Naive thymus-derived CD4-positive, alpha-beta T cell (primary cell): ENCODE data around the gene OR51G2. TPM values are rescaled to one million over a fixed set of nuclear protein-coding genes. Genes with fewer than 3 reads are reported as not detected.

Experiments
- ATAC-seq: fragments of 150-1000 bp; cut with Tn5 transposase; 2 replicates; pipeline ENCODE4 v1.10.0; 2021; ENCODE audit warnings: mild to moderate bottlenecking, moderate library complexity
- CTCF ChIA-PET: fragments of 350-600 bp; sonication (Branson Sonifier 250); formaldehyde crosslinking; loops from one replicate; lab custom pipeline; 2021; ENCODE audit warnings: antibody characterized with exemption; lab: Charles Lee
- POLR2A ChIA-PET: fragments of 350-600 bp; sonication (Branson Sonifier 250); formaldehyde crosslinking; loops from one replicate; lab custom pipeline; 2021; ENCODE audit warnings: antibody characterized with exemption, inconsistent platforms; lab: Charles Lee
- DNase-seq, 9 donors: peaks; one replicate each; pipeline versions ENCODE4 v3.0.0 to v3.0.0-alpha.2; 2020 to 2022; ENCODE audit warnings: mixed read lengths in 1 of 9
- H3K27ac ChIP-seq: one replicate; pipeline ENCODE4 v1.7.0; 2013; ENCODE audit warnings: mild to moderate bottlenecking, low read depth, low read length, moderate library complexity
- H3K27me3 ChIP-seq, 2 donors: one replicate each; pipeline ENCODE4 v1.7.0; 2013; ENCODE audit warnings: low read length in 2 of 2, mild to moderate bottlenecking in 2 of 2, moderate library complexity in 2 of 2; ENCODE audit not compliant: control insufficient read depth in 2 of 2, insufficient read depth in 2 of 2
- H3K36me3 ChIP-seq, 3 experiments: 1 replicate in 2 of 3; 2 replicates in 1 of 3; pipeline ENCODE4 v1.7.0; 2013; ENCODE audit warnings: low read length in 3 of 3, mild to moderate bottlenecking in 3 of 3, moderate library complexity in 1 of 3; ENCODE audit not compliant: insufficient read depth in 3 of 3, control insufficient read depth in 2 of 3
- H3K4me1 ChIP-seq, 2 donors: one replicate each; pipeline ENCODE4 v1.7.0; 2013; ENCODE audit warnings: low read length in 2 of 2, mild to moderate bottlenecking in 2 of 2, moderate library complexity in 1 of 2; ENCODE audit not compliant: control insufficient read depth in 2 of 2, insufficient read depth in 2 of 2
- H3K4me3 ChIP-seq: 2 replicates; pipeline ENCODE4 v1.7.0; 2013; ENCODE audit warnings: mild to moderate bottlenecking, low read length
- H3K9me3 ChIP-seq, 3 experiments: 1 replicate in 2 of 3; 2 replicates in 1 of 3; pipeline ENCODE4 v1.7.0; 2013; ENCODE audit warnings: low read length in 3 of 3; ENCODE audit not compliant: control insufficient read depth in 2 of 3
- H3K27ac Mint-ChIP-seq, 9 donors: one replicate each; pipeline ENCODE4 v1.8.0; 2020 to 2022; ENCODE audit warnings: mixed read lengths in 9 of 9, mild to moderate bottlenecking in 8 of 9, moderate library complexity in 5 of 9, inconsistent platforms in 2 of 9
- H3K27me3 Mint-ChIP-seq, 5 donors: one replicate each; pipeline ENCODE4 v1.8.0; 2021 to 2022; ENCODE audit warnings: mixed read lengths in 5 of 5, mild to moderate bottlenecking in 1 of 5
- H3K36me3 Mint-ChIP-seq, 5 donors: one replicate each; pipeline ENCODE4 v1.8.0; 2020 to 2022; ENCODE audit warnings: mixed read lengths in 5 of 5, mild to moderate bottlenecking in 3 of 5, inconsistent platforms in 1 of 5
- H3K4me1 Mint-ChIP-seq, 7 donors: one replicate each; pipeline ENCODE4 v1.8.0; 2020 to 2022; ENCODE audit warnings: mixed read lengths in 7 of 7, mild to moderate bottlenecking in 3 of 7, inconsistent platforms in 1 of 7
- H3K4me3 Mint-ChIP-seq, 10 donors: one replicate each; pipeline ENCODE4 v1.8.0; 2020 to 2022; ENCODE audit warnings: mild to moderate bottlenecking in 10 of 10, mixed read lengths in 10 of 10, moderate library complexity in 6 of 10, inconsistent platforms in 2 of 10
- H3K9me3 Mint-ChIP-seq, 11 donors: one replicate each; pipeline ENCODE4 v1.8.0; 2020 to 2022; ENCODE audit warnings: mixed read lengths in 11 of 11, mild to moderate bottlenecking in 4 of 11, inconsistent platforms in 1 of 11, moderate library complexity in 1 of 11
- intact Hi-C, 2 donors: fragments of 100-400 bp; cut with micrococcal nuclease; formaldehyde crosslinking; loops; one replicate each; pipeline ENCODE4 v1.15.1; 2023
- polyA plus RNA-seq, 2 donors: library from polyadenylated mRNA; unstranded; fragments of 300-500 nt; fragmentation: Illumina TruSeq; gene quantifications; one replicate each; pipeline ENCODE4 v1.2.3, GENCODE V29; 2021
- total RNA-seq, 6 experiments: library from RNA in 5 of 6; stranded (reverse) in 5 of 6; gene quantifications; 1 replicate in 5 of 6; 2 replicates in 1 of 6; pipeline ENCODE4 v1.2.3 and lab custom pipeline; 2021 to 2026

Gene OR51G2
- total and polyA plus RNA-seq, 7 experiments from 2014 or later: not detected

DNA sequence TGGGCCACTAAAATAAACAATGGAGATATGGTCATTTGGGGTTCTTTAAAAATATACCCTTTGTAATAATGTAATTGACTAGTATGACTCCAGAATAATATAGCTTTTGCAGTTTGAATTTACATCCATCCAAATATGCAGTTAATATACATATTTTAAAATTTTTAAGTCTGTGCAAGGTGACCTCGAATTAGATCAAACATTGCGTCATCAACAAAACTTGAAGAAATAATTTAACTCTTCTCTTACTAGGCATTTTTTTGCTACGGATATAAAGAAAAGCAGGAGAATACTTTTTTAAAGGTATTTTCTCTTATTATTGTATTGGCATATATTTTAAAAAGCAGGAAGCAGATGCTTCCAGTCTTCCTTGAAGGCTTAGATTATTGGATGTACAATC is 17.6 kb upstream of the OR51G2 start:
- ChIA-PET CTCF (no interaction called here), POLR2A (no interaction called here)
- Mint-ChIP-seq H3K27me3 (peaks cover 0 to 9% (median 0%) of the 10 kb centered on the region in 5 donors), H3K9me3 (peaks cover 0 to 8% (median 0%) of the 10 kb centered on the region in 11 donors), H3K4me1 (no peaks in the 10 kb centered on the region), H3K36me3 (no peaks in the 10 kb centered on the region), H3K27ac (no peak overlapping the region), H3K4me3 (no peak overlapping the region)
- Histone ChIP-seq H3K36me3 (no peaks in the 10 kb centered on the region), H3K4me1 (no peaks in the 10 kb centered on the region), H3K27ac (no peak overlapping the region), H3K9me3 (no peaks in the 10 kb centered on the region), H3K27me3 (no peaks in the 10 kb centered on the region), H3K4me3 (no peak overlapping the region)
- ATAC-seq: no peak
- no peak for DNase-seq
- intact Hi-C loops: no loop called here

DNA sequence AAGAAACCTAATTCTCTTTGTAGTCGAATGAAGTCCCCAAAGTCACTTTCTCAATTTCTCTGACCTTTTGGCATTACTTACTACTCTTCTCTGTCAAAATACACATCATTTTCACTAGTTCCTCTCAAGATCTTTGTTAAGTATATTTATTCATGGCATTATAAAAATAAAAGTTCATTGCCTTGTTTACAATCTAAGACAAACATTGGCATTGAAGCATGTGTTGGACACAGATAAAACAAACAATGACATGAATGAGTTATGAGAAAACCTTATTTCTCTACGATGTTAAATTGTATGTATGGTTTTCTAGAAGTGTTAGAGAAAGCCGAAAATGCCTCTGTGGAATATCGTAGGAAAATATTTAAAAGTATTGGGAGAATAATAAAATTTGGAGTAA is 13.6 kb upstream of the OR51G2 start:
- H3K9me3 Mint-ChIP-seq: peaks cover 0 to 6% (median 0%) of the 10 kb centered on the region in 11 donors
- H3K27me3 Mint-ChIP-seq: peaks cover 0 to 7% (median 0%) of the 10 kb centered on the region in 5 donors
- Histone ChIP-seq H3K36me3 (no peaks in the 10 kb centered on the region), H3K9me3 (no peaks in the 10 kb centered on the region), H3K4me3 (no peak overlapping the region), H3K4me1 (no peaks in the 10 kb centered on the region), H3K27me3 (no peaks in the 10 kb centered on the region), H3K27ac (no peak overlapping the region)
- intact Hi-C loops: no loop called here
- ChIA-PET POLR2A (no interaction called here), CTCF (no interaction called here)
- no peak overlapping the region for H3K4me3 Mint-ChIP-seq
- no peaks in the 10 kb centered on the region for H3K36me3 Mint-ChIP-seq
- ATAC-seq (no peak), DNase-seq (no peak)
- no peaks in the 10 kb centered on the region for H3K4me1 Mint-ChIP-seq
- H3K27ac Mint-ChIP-seq: no peak overlapping the region

DNA sequence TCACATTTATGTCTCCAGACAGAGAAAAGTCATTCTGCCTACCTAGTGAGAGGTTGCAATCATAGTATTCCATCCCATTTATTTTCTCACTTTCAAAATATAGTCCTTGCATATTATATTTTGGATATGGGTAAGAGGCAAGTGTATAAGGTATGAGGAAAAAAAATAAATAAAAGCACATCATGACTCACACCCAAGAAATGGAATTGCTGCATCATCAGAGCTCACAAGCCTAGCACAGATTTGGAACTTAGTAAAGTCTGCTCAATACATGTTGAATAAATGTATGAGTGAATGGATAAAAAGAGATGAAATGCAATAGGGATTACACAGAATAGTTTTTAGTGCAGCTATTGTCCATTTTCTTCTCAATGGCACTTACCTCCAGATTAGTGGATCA is 7.5 kb upstream of the OR51G2 start:
- no peaks in the 10 kb centered on the region for H3K27me3 ChIP-seq
- DNase-seq: no peak
- H3K27ac Mint-ChIP-seq: no peak overlapping the region
- no peak overlapping the region for H3K4me3 ChIP-seq
- H3K27me3 Mint-ChIP-seq: peaks cover 0 to 17% (median 10%) of the 10 kb centered on the region in 5 donors
- no peaks in the 10 kb centered on the region for H3K36me3 Mint-ChIP-seq
- no peak for ATAC-seq
- H3K4me1 Mint-ChIP-seq: peaks cover 0 to 1% (median 0%) of the 10 kb centered on the region in 7 donors
- CTCF ChIA-PET: no interaction called here
- H3K9me3 ChIP-seq: no peaks in the 10 kb centered on the region
- no peaks in the 10 kb centered on the region for H3K4me1 ChIP-seq
- H3K9me3 Mint-ChIP-seq: peaks cover 0 to 7% (median 0%) of the 10 kb centered on the region in 11 donors
- no peak overlapping the region for H3K27ac ChIP-seq
- POLR2A ChIA-PET: no interaction called here
- no peaks in the 10 kb centered on the region for H3K36me3 ChIP-seq
- no peak overlapping the region for H3K4me3 Mint-ChIP-seq
- intact Hi-C loops: no loop called here

DNA sequence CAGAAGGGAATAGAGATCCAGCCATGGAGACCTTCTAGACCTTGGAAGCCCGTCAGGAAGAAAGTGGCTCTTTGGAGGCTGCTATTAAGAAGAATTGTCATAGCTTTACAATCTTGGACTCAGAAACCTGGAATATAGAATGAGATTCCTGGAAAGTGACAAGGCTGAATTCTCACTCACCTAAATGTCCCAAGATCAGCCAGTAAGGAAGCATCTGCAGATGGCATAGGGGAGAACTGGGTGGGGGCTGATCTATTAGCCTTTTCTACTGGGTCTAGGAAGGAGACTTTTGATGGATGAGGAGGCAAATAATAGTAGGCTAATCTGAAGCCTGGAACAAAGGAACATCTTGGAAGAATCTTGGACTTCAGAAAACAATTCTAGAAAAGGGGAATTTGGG is 5.1 kb upstream of the OR51G2 start, which contains the start of gene OR51G1:
OR51G1 (minus strand) TSS at position 101 of the 400 bp plus-strand sequence; CDS start at position 101, 0 bp downstream.
- no peak within 1 kb of the TSS for H3K27ac Mint-ChIP-seq
- peaks cover 0 to 7% (median 0%) of the 10 kb centered on the region in 11 donors for H3K9me3 Mint-ChIP-seq
- no peaks in the 10 kb centered on the region for H3K36me3 Mint-ChIP-seq
- H3K27me3 Mint-ChIP-seq: peaks cover 0 to 17% (median 10%) of the 10 kb centered on the region in 5 donors
- peaks cover 0 to 1% (median 0%) of the 10 kb centered on the region in 7 donors for H3K4me1 Mint-ChIP-seq
- H3K27ac ChIP-seq: no peak within 1 kb of the TSS
- no peaks in the 10 kb centered on the region for H3K27me3 ChIP-seq
- CTCF ChIA-PET: no interaction called here
- POLR2A ChIA-PET: no interaction called here
- H3K4me1 ChIP-seq: no peaks in the 10 kb centered on the region
- H3K9me3 ChIP-seq: no peaks in the 10 kb centered on the region
- no peak within 1 kb of the TSS for H3K4me3 Mint-ChIP-seq
- DNase-seq (no peak), ATAC-seq (no peak)
- no peak within 1 kb of the TSS for H3K4me3 ChIP-seq
- intact Hi-C loops: no loop called here
- no peaks in the 10 kb centered on the region for H3K36me3 ChIP-seq

DNA sequence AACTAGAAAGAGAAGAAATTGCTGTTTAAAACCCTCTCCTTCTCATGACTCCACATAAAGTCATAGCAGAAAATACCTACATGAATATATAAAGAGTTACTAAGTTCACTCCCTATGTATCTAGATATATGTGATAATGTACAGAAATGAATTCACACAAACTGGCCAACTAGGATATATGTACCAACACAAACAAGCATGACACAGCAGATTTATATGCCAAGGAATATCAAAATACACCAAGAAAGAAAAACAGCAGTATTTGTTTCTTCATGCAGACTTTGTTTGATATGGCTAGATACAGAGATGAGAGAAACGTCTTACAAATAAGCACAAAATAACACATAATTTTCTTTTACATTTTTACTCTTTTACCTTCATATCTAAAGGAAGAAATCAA is 3.2 kb upstream of the OR51G2 start:
- POLR2A ChIA-PET: no interaction called here
- H3K4me3 Mint-ChIP-seq: no peak overlapping the region

DNA sequence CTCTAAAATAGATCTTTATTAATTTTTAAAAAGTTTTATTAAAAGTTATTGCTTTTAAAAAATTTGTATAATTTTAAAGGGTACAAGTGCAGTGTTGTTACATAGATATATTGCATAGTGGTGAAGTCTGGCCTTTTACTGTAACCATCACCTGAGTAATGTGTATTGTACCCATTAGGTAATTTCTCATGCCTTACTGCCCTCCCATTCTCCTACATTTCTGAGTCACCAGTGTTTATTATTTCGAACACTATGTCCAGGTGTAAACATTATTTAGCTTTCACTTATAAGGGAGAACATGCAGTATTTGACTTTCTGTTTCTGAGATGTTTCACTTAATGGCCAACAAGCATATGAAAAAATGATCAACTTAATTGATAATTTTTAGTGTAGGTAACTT is 2.6 kb upstream of the OR51G2 start:
- Histone ChIP-seq H3K9me3 (no peaks in the 10 kb centered on the region), H3K27ac (no peak overlapping the region), H3K4me3 (no peak overlapping the region), H3K27me3 (no peaks in the 10 kb centered on the region), H3K4me1 (no peaks in the 10 kb centered on the region), H3K36me3 (no peaks in the 10 kb centered on the region)
- DNase-seq (no peak), ATAC-seq (no peak)
- Mint-ChIP-seq H3K27me3 (peaks cover 0 to 17% (median 10%) of the 10 kb centered on the region in 5 donors), H3K36me3 (no peaks in the 10 kb centered on the region), H3K4me1 (peaks cover 0 to 1% (median 0%) of the 10 kb centered on the region in 7 donors), H3K9me3 (peaks cover 0 to 7% (median 0%) of the 10 kb centered on the region in 11 donors), H3K4me3 (no peak overlapping the region), H3K27ac (no peak overlapping the region)
- CTCF ChIA-PET: no interaction called here
- POLR2A ChIA-PET: no interaction called here
- intact Hi-C loops: no loop called here

More for the DNA sequence above, 3.2 kb upstream of the OR51G2 start:
- Histone ChIP-seq H3K36me3 (no peaks in the 10 kb centered on the region), H3K4me1 (no peaks in the 10 kb centered on the region), H3K27me3 (no peaks in the 10 kb centered on the region), H3K4me3 (no peak overlapping the region), H3K27ac (no peak overlapping the region), H3K9me3 (no peaks in the 10 kb centered on the region)
- ATAC-seq (no peak), DNase-seq (no peak)
- Mint-ChIP-seq H3K36me3 (no peaks in the 10 kb centered on the region), H3K27ac (no peak overlapping the region), H3K27me3 (peaks cover 0 to 17% (median 8%) of the 10 kb centered on the region in 5 donors), H3K4me1 (peaks cover 0 to 1% (median 0%) of the 10 kb centered on the region in 7 donors), H3K9me3 (peaks cover 0 to 7% (median 0%) of the 10 kb centered on the region in 11 donors)
- CTCF ChIA-PET: no interaction called here
- intact Hi-C loops: no loop called here

DNA sequence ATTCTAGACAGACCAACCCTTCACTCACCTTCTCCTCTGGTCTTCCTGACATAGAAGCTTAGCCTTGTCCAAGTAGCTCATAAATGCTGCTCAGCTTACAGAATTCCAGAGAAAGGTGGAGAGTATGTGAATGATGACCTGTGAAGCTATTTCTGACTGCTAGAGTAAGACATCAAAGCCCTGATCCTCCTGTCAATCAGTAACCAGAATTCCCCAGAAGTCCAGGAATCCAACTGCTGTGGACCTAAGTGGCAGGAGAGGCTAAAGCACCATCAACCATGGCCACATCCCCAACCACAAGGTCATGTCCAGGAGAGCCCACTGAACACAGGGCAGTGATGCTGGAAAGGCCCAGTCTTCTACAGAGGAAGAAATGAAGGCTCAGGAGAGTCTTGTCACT is 2.6 kb downstream of the OR51G2 start:
- H3K27ac ChIP-seq: no peak overlapping the region
- H3K27ac Mint-ChIP-seq: no peak overlapping the region
- H3K9me3 Mint-ChIP-seq: peaks cover 0 to 4% (median 0%) of the 10 kb centered on the region in 11 donors
- no peaks in the 10 kb centered on the region for H3K36me3 ChIP-seq
- H3K9me3 ChIP-seq: no peaks in the 10 kb centered on the region
- H3K4me3 ChIP-seq: no peak overlapping the region
- H3K27me3 ChIP-seq: no peaks in the 10 kb centered on the region
- CTCF ChIA-PET: no interaction called here
- POLR2A ChIA-PET: no interaction called here
- H3K36me3 Mint-ChIP-seq: no peaks in the 10 kb centered on the region
- no peaks in the 10 kb centered on the region for H3K4me1 Mint-ChIP-seq
- no peaks in the 10 kb centered on the region for H3K4me1 ChIP-seq
- H3K4me3 Mint-ChIP-seq: no peak overlapping the region
- no peak for ATAC-seq
- H3K27me3 Mint-ChIP-seq: peaks cover 0 to 24% (median 15%) of the 10 kb centered on the region in 5 donors
- intact Hi-C loops: no loop called here
- no peak for DNase-seq
